SK-N-SH (cell line): ENCODE data around the gene PXMP2.

Experiments used
- CTCF ChIP-seq: fragments of 200-600 bp; sonication (generic); IDR thresholded peaks from 2 replicates; pipeline ENCODE4 v1.6.1; 2017; ENCODE audit warnings: antibody characterized with exemption, mild to moderate bottlenecking, moderate library complexity
- FOSL2 ChIP-seq: IDR thresholded peaks from 2 replicates; pipeline ENCODE4 v1.4.0; 2012; ENCODE audit warnings: low read depth, mild to moderate bottlenecking, moderate library complexity, borderline replicate concordance
- JUND ChIP-seq: IDR thresholded peaks from 2 replicates; pipeline ENCODE4 v1.4.0; 2012
- MAX ChIP-seq: IDR thresholded peaks from 2 replicates; pipeline ENCODE4 v1.4.0; 2012; ENCODE audit warnings: low read depth
- MXI1 ChIP-seq: IDR thresholded peaks from 2 replicates; pipeline ENCODE4 v1.6.1; 2012; ENCODE audit warnings: mild to moderate bottlenecking, low read depth, low read length, improper control_type of control experiment
- POLR2AphosphoS5 ChIP-seq: IDR thresholded peaks from 2 replicates; pipeline ENCODE4 v1.6.1; 2012; ENCODE audit warnings: low read depth, low read length
- RAD21 ChIP-seq: IDR thresholded peaks from 2 replicates; pipeline ENCODE4 v1.6.1; 2012; ENCODE audit warnings: mild to moderate bottlenecking, low read length
- REST ChIP-seq: IDR thresholded peaks from 2 replicates; pipeline ENCODE4 v1.6.1; 2012; ENCODE audit warnings: mild to moderate bottlenecking, low read depth, low read length, moderate library complexity
- RXRA ChIP-seq: IDR thresholded peaks from 2 replicates; pipeline ENCODE4 v1.4.0; 2012; ENCODE audit warnings: low read depth, mild to moderate bottlenecking, borderline replicate concordance
- TAF1 ChIP-seq: IDR thresholded peaks from 2 replicates; pipeline ENCODE4 v1.6.1; 2012; ENCODE audit warnings: low read depth, mild to moderate bottlenecking, low read length, moderate library complexity, borderline replicate concordance
- ZBTB33 ChIP-seq: IDR thresholded peaks from 2 replicates; pipeline ENCODE4 v1.4.0; 2012; ENCODE audit warnings: low read depth, borderline replicate concordance

- TF ChIP-seq RAD21 (peak; percentile 56), CTCF (peak; percentile 80), MAX (no peak), RXRA (no peak), TAF1 (no peak), MXI1 (0 out of 2 replicates have a peak, but pooled peaks have one; percentile 23), FOSL2 (no peak), JUND (no peak), REST (no peak), POLR2AphosphoS5 (no peak), ZBTB33 (no peak)
Observed at GRCh38 chr12:132638541-132639408, 48.6 kb upstream of the PXMP2 start.
